HEK293 (cell line): Measurements from ENCODE around the gene HABP4.

Experiments
- CTCF ChIA-PET: fragments of 350-600 bp; formaldehyde crosslinking; extraction: SDS; loops from one replicate; lab custom pipeline; 2021; ENCODE audit warnings: antibody characterized with exemption; lab: Yijun Ruan, JAX
- POLR2A ChIA-PET: fragments of 300-600 bp; formaldehyde crosslinking; extraction: SDS; loops from one replicate; lab custom pipeline; 2020; ENCODE audit warnings: antibody characterized with exemption, inconsistent platforms; lab: Yijun Ruan, JAX
- H3K27ac ChIP-seq: fragments of 200-500 bp; sonication (Bioruptor generic); 2 replicates; pipeline ENCODE4 v1.5.1; 2014; ENCODE audit warnings: low read depth, low read length, control low read depth, inconsistent platforms; ENCODE audit errors: extremely low read depth
- H3K36me3 ChIP-seq, 2 experiments: fragments of 200-500 bp in 1 of 2; sonication (Bioruptor generic) in 1 of 2; 1 replicate in 1 of 2; 2 replicates in 1 of 2; pipeline ENCODE4 v1.5.1; 2014 to 2017; ENCODE audit warnings: inconsistent platforms in 2 of 2, low read length in 2 of 2; ENCODE audit not compliant: control insufficient read depth in 2 of 2, insufficient read depth in 1 of 2
- H3K4me1 ChIP-seq: fragments of 200-500 bp; sonication (Bioruptor generic); 2 replicates; pipeline ENCODE4 v1.5.1; 2014; ENCODE audit warnings: mild to moderate bottlenecking, low read length, inconsistent platforms; ENCODE audit not compliant: control insufficient read depth, insufficient read depth
- H3K4me3 ChIP-seq: 2 replicates; pipeline ENCODE4 v1.5.1; 2011; ENCODE audit warnings: low read depth, mild to moderate bottlenecking, control low read depth, low read length, moderate library complexity
- H3K9me3 ChIP-seq: fragments of 200-500 bp; sonication (Bioruptor generic); 2 replicates; pipeline ENCODE4 v1.5.1; 2014; ENCODE audit warnings: low read depth, low read length, inconsistent platforms; ENCODE audit not compliant: control insufficient read depth, insufficient read depth
- EGR2 ChIP-seq: fragments of 450-650 bp; formaldehyde crosslinking; IDR thresholded peaks from 2 replicates; pipeline ENCODE4 v1.5.1; 2016; ENCODE audit warnings: low read depth, missing biosample characterization, missing genetic modification characterization
- FEZF1 ChIP-seq: fragments of 450-650 bp; formaldehyde crosslinking; IDR thresholded peaks from 2 replicates; pipeline ENCODE4 v1.5.1; 2016; ENCODE audit warnings: missing biosample characterization, missing genetic modification characterization
- GFI1B ChIP-seq: fragments of 450-650 bp; formaldehyde crosslinking; IDR thresholded peaks from 2 replicates; pipeline ENCODE4 v1.5.1; 2016; ENCODE audit warnings: missing biosample characterization, missing genetic modification characterization
- GLI4 ChIP-seq: fragments of 450-650 bp; formaldehyde crosslinking; IDR thresholded peaks from 2 replicates; pipeline ENCODE4 v1.5.1; 2016; ENCODE audit warnings: missing biosample characterization, missing genetic modification characterization
- HIC1 ChIP-seq: fragments of 450-650 bp; formaldehyde crosslinking; IDR thresholded peaks from 2 replicates; pipeline ENCODE4 v1.5.1; 2016; ENCODE audit warnings: missing biosample characterization, missing genetic modification characterization
- KLF9 ChIP-seq: fragments of 450-650 bp; formaldehyde crosslinking; IDR thresholded peaks from 2 replicates; pipeline ENCODE4 v1.5.1; 2016; ENCODE audit warnings: missing biosample characterization, missing genetic modification characterization, low read depth
- PATZ1 ChIP-seq: fragments of 450-650 bp; formaldehyde crosslinking; IDR thresholded peaks from 2 replicates; pipeline ENCODE4 v1.5.1; 2016; ENCODE audit warnings: missing biosample characterization, missing genetic modification characterization
- PRDM10 ChIP-seq: fragments of 450-650 bp; formaldehyde crosslinking; IDR thresholded peaks from 2 replicates; pipeline ENCODE4 v1.5.1; 2016; ENCODE audit warnings: missing biosample characterization, missing genetic modification characterization
- REST ChIP-seq: fragments of 450-650 bp; formaldehyde crosslinking; IDR thresholded peaks from 2 replicates; pipeline ENCODE4 v1.5.1; 2016; ENCODE audit warnings: missing biosample characterization, missing genetic modification characterization
- SP2 ChIP-seq: fragments of 450-650 bp; formaldehyde crosslinking; IDR thresholded peaks from 2 replicates; pipeline ENCODE4 v1.5.1; 2016; ENCODE audit warnings: missing biosample characterization, missing genetic modification characterization
- ZBTB17 ChIP-seq: fragments of 450-650 bp; formaldehyde crosslinking; IDR thresholded peaks from 2 replicates; pipeline ENCODE4 v1.5.1; 2016; ENCODE audit warnings: missing biosample characterization, missing genetic modification characterization
- ZBTB20 ChIP-seq: fragments of 450-650 bp; formaldehyde crosslinking; IDR thresholded peaks from 2 replicates; pipeline ENCODE4 v1.5.1; 2016; ENCODE audit warnings: missing biosample characterization, missing genetic modification characterization
- ZNF23 ChIP-seq: fragments of 450-650 bp; formaldehyde crosslinking; IDR thresholded peaks from 2 replicates; pipeline ENCODE4 v1.5.1; 2016; ENCODE audit warnings: missing biosample characterization, missing genetic modification characterization, borderline replicate concordance
- ZNF239 ChIP-seq: fragments of 450-650 bp; formaldehyde crosslinking; IDR thresholded peaks from 2 replicates; pipeline ENCODE4 v1.5.1; 2016; ENCODE audit warnings: missing biosample characterization, missing genetic modification characterization
- ZNF404 ChIP-seq: fragments of 450-650 bp; formaldehyde crosslinking; IDR thresholded peaks from 2 replicates; pipeline ENCODE4 v1.5.1; 2017; ENCODE audit warnings: missing biosample characterization, missing genetic modification characterization
- ZNF473 ChIP-seq: fragments of 450-650 bp; formaldehyde crosslinking; IDR thresholded peaks from 2 replicates; pipeline ENCODE4 v1.5.1; 2017; ENCODE audit warnings: missing biosample characterization, missing genetic modification characterization
- ZNF555 ChIP-seq: fragments of 450-650 bp; formaldehyde crosslinking; conservative IDR thresholded peaks from 2 replicates; pipeline ENCODE4 v1.5.1; 2017; ENCODE audit warnings: missing biosample characterization, mild to moderate bottlenecking, missing genetic modification characterization, inconsistent platforms
- ZNF596 ChIP-seq: fragments of 450-650 bp; IDR thresholded peaks from 2 replicates; pipeline ENCODE4 v1.5.0; 2018; ENCODE audit warnings: missing biosample characterization, mild to moderate bottlenecking, missing genetic modification characterization, moderate library complexity
- ZNF600 ChIP-seq: fragments of 450-650 bp; formaldehyde crosslinking; IDR thresholded peaks from 2 replicates; pipeline ENCODE4 v1.5.1; 2016; ENCODE audit warnings: missing biosample characterization, missing genetic modification characterization
- ZNF785 ChIP-seq: fragments of 450-650 bp; formaldehyde crosslinking; IDR thresholded peaks from 2 replicates; pipeline ENCODE4 v1.5.1; 2016; ENCODE audit warnings: missing biosample characterization, missing genetic modification characterization
- TF ChIP-seq, protein P1 (sequence below): fragments of 450-650 bp; formaldehyde crosslinking; IDR thresholded peaks from 2 replicates; pipeline ENCODE4 v1.5.1; 2017; ENCODE audit warnings: missing biosample characterization, missing genetic modification characterization

HABP4 gene

GRCh38 chr9:96450613-96451528, 902 bp downstream of the HABP4 start:
- ChIA-PET POLR2A (interaction anchor here (0.6 to 2.2 kb wide), 3 partner anchors 30 to 35 kb away, joined by 5 to 10 read pairs (median 9); no protein-coding TSS in a partner anchor), CTCF (interaction anchor here (0.7 to 1.7 kb wide), 6 partner anchors 9 to 231 kb away, joined by 3 to 6 read pairs (median 3); no protein-coding TSS in a partner anchor)
- Histone ChIP-seq H3K27ac (peak overlapping the region; percentile 43; the same call in 1 of the 2 replicates), H3K4me3 (peak overlapping the region; percentile 82), H3K9me3 (no peaks in the 10 kb centered on the region), H3K36me3 (no peaks in the 10 kb centered on the region), H3K4me1 (no peaks in the 10 kb centered on the region)
- TF ChIP-seq ZNF404 (tag by site-specific recombination), result no peak
- no peak for TF ChIP-seq ZNF555 (tag by site-specific recombination)
- TF ChIP-seq HIC1 (tag by site-specific recombination), result no peak
- TF ChIP-seq SP2 (tag by site-specific recombination), result no peak
- peak; percentile 21; the same call in 1 of the 2 replicates for TF ChIP-seq PATZ1 (tag by site-specific recombination)
- no peak for TF ChIP-seq ZNF23 (tag by site-specific recombination)
- no peak for TF ChIP-seq REST (tag by site-specific recombination)
- TF ChIP-seq ZNF239, result no peak
- no peak for TF ChIP-seq ZNF596 (tag by site-specific recombination)
- TF ChIP-seq ZBTB20, result peak; percentile 80
- TF ChIP-seq EGR2 (tag by site-specific recombination), result no peak
- no peak for TF ChIP-seq ZNF600 (tag by site-specific recombination)
- TF ChIP-seq, protein P1, sequence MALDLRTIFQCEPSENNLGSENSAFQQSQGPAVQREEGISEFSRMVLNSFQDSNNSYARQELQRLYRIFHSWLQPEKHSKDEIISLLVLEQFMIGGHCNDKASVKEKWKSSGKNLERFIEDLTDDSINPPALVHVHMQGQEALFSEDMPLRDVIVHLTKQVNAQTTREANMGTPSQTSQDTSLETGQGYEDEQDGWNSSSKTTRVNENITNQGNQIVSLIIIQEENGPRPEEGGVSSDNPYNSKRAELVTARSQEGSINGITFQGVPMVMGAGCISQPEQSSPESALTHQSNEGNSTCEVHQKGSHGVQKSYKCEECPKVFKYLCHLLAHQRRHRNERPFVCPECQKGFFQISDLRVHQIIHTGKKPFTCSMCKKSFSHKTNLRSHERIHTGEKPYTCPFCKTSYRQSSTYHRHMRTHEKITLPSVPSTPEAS (tag by site-specific recombination), result no peak
- no peak for TF ChIP-seq ZNF473 (tag by site-specific recombination)
- TF ChIP-seq FEZF1, result no peak
- TF ChIP-seq PRDM10 (tag by site-specific recombination), result peak; percentile 19; the same call in 1 of the 2 replicates
- TF ChIP-seq GFI1B, result no peak
- no peak for TF ChIP-seq GLI4
- TF ChIP-seq ZBTB17, result peak; percentile 42
- TF ChIP-seq KLF9, result peak; percentile 69
- no peak for TF ChIP-seq ZNF785 (tag by site-specific recombination)
